ENCODE data around the gene JMY. TPM values are rescaled to one million over a fixed set of nuclear protein-coding genes. Genes with fewer than 3 reads are reported as not detected.

Gene JMY
- total RNA-seq, 1 experiment from 2014 or later: 19.3 TPM

GRCh38 chr5:79236362-79236969 is 535 bp downstream of the JMY start:
- no peak for TF ChIP-seq CTCF (IDR thresholded peaks at IDR 0.05; ENCODE audit: unreplicated experiment)
- DNase-seq (ENCODE audit: unreplicated experiment): no peak
- ChIA-PET POLR2A (interaction anchor here (0.5 to 4.0 kb wide), 29 partner anchors 11 to 1266 kb away, joined by 3 to 76 read pairs (median 4); partner anchors contain the start of genes ARSB and HOMER1), CTCF (interaction anchor here (0.6 to 1.8 kb wide), 7 partner anchors 29 to 376 kb away, joined by 3 to 9 read pairs (median 3); no protein-coding TSS in a partner anchor)
- Mint-ChIP-seq H3K4me1 (ENCODE audit: insufficient read depth, unreplicated experiment) (peaks cover 12% of the 10 kb centered on the region), H3K4me3 (ENCODE audit: unreplicated experiment) (peak overlapping the region; percentile 95), H3K9me3 (ENCODE audit: unreplicated experiment) (no peaks in the 10 kb centered on the region), H3K27me3 (ENCODE audit: insufficient read depth, unreplicated experiment) (no peaks in the 10 kb centered on the region), H3K27ac (ENCODE audit: low read depth, unreplicated experiment) (peak overlapping the region; percentile 98), H3K36me3 (ENCODE audit: insufficient read depth, unreplicated experiment) (peaks cover 13% of the 10 kb centered on the region)
- intact Hi-C loops (cut with micrococcal nuclease): loop anchor here (5.0 kb wide), 1 partner anchor 81 kb away; no protein-coding TSS in a partner anchor
- BruUV-seq (replicated peaks): no TSS peak

- no peaks in the 10 kb centered on the region for H3K27me3 Mint-ChIP-seq (ENCODE audit: insufficient read depth, unreplicated experiment)
- TF ChIP-seq CTCF (IDR thresholded peaks at IDR 0.05; ENCODE audit: unreplicated experiment): no peak
These were observed 1.2 kb downstream of the JMY start for GRCh38 chr5:79236970-79237739.

GRCh38 chr5:79237740-79238560 is 2.0 kb downstream of the JMY start:
- DNase-seq (ENCODE audit: unreplicated experiment): no peak
- POLR2A ChIA-PET: interaction anchor here (0.6 to 4.0 kb wide), 25 partner anchors 9 to 592 kb away, joined by 3 to 76 read pairs (median 4); partner anchors contain the start of genes ARSB and HOMER1
- intact Hi-C loops (cut with micrococcal nuclease): loop anchor here (1.0 to 5.0 kb wide), 2 partner anchors 79 to 226 kb away; no protein-coding TSS in a partner anchor

More at GRCh38 chr5:79236970-79237739, 1.2 kb downstream of the JMY start:
- intact Hi-C loops (cut with micrococcal nuclease): loop anchor here (1.0 to 5.0 kb wide), 2 partner anchors 80 to 227 kb away; no protein-coding TSS in a partner anchor
- H3K27ac Mint-ChIP-seq (ENCODE audit: low read depth, unreplicated experiment): peak overlapping the region; percentile 98
- POLR2A ChIA-PET: interaction anchor here (0.6 to 4.0 kb wide), 30 partner anchors 10 to 591 kb away, joined by 3 to 76 read pairs (median 4); partner anchors contain the start of genes ARSB and HOMER1
- peak; percentile 67 for DNase-seq (ENCODE audit: unreplicated experiment)
- peaks cover 18% of the 10 kb centered on the region for H3K4me1 Mint-ChIP-seq (ENCODE audit: insufficient read depth, unreplicated experiment)
- CTCF ChIA-PET: interaction anchor here (0.6 to 1.8 kb wide), 9 partner anchors 49 to 275 kb away, joined by 3 to 9 read pairs (median 3); no protein-coding TSS in a partner anchor
- H3K9me3 Mint-ChIP-seq (ENCODE audit: unreplicated experiment): no peaks in the 10 kb centered on the region
- peaks cover 13% of the 10 kb centered on the region for H3K36me3 Mint-ChIP-seq (ENCODE audit: insufficient read depth, unreplicated experiment)
- H3K4me3 Mint-ChIP-seq (ENCODE audit: unreplicated experiment): peak overlapping the region; percentile 95
- no TSS peak for BruUV-seq (replicated peaks)

More at GRCh38 chr5:79237740-79238560, 2.0 kb downstream of the JMY start:
- CTCF ChIA-PET: interaction anchor here (0.7 to 1.8 kb wide), 7 partner anchors 38 to 275 kb away, joined by 3 to 9 read pairs (median 3); no protein-coding TSS in a partner anchor
- Mint-ChIP-seq H3K4me1 (ENCODE audit: insufficient read depth, unreplicated experiment) (peaks cover 22% of the 10 kb centered on the region), H3K9me3 (ENCODE audit: unreplicated experiment) (no peaks in the 10 kb centered on the region), H3K27me3 (ENCODE audit: insufficient read depth, unreplicated experiment) (no peaks in the 10 kb centered on the region), H3K27ac (ENCODE audit: low read depth, unreplicated experiment) (peak overlapping the region; percentile 98), H3K4me3 (ENCODE audit: unreplicated experiment) (peak overlapping the region; percentile 95), H3K36me3 (ENCODE audit: insufficient read depth, unreplicated experiment) (peaks cover 13% of the 10 kb centered on the region)
- TF ChIP-seq CTCF (IDR thresholded peaks at IDR 0.05; ENCODE audit: unreplicated experiment): no peak
- TSS peak; percentile 14 for BruUV-seq (replicated peaks)
